MM.1S (cell line): Measurements from ENCODE around the gene ZXDC.

Experiments used
- CTCF ChIP-seq: fragments of 300-600 bp; sonication (generic); IDR thresholded peaks from 2 replicates; pipeline ENCODE4 v1.5.1; 2016; ENCODE audit warnings: antibody characterized with exemption, low read length, mixed read lengths
- EZH2 ChIP-seq: fragments of 300-600 bp; sonication (generic); optimal IDR thresholded peaks from 2 replicates; pipeline ENCODE3; 2017; ENCODE audit warnings: low read depth, mild to moderate bottlenecking, antibody characterized with exemption, low read length, mixed read lengths
- EZH2phosphoT487 ChIP-seq: fragments of 300-600 bp; sonication (generic); IDR thresholded peaks from 2 replicates; pipeline ENCODE4 v1.6.1; 2018; ENCODE audit warnings: antibody characterized with exemption, low read length

GRCh38 chr3:126399351-126399735 is 76.3 kb downstream of the ZXDC start:
- TF ChIP-seq CTCF (no peak), EZH2 (no peak), EZH2phosphoT487 (no peak)
